ENCODE data around the gene DAZAP2.

Gene DAZAP2

GRCh38 chr12:51238510-51239334, at the start of gene DAZAP2:
Gene DAZAP2 (plus strand): TSS chr12:51238826. CDS start chr12:51238908, 82 bp downstream.
- peak; percentile 96 for DNase-seq (ENCODE audit: low spot score)

- no peak for DNase-seq (ENCODE audit: low spot score)
Observed at GRCh38 chr12:51189790-51190355, 48.8 kb upstream of the DAZAP2 start.

- no peak for DNase-seq (ENCODE audit: low spot score)
Observed at GRCh38 chr12:51190820-51191219, 47.8 kb upstream of the DAZAP2 start.

GRCh38 chr12:51191516-51192283, 46.9 kb upstream of the DAZAP2 start:
- no peak for DNase-seq (ENCODE audit: low spot score)

- DNase-seq (ENCODE audit: low spot score): no peak
Observed at GRCh38 chr12:51192284-51192671, 46.3 kb upstream of the DAZAP2 start.

- DNase-seq (ENCODE audit: low spot score): no peak
Observed at GRCh38 chr12:51195841-51196240, 42.8 kb upstream of the DAZAP2 start.

- no peak for DNase-seq (ENCODE audit: low spot score)
Observed at GRCh38 chr12:51196547-51196946, 42.1 kb upstream of the DAZAP2 start.

- no peak for DNase-seq (ENCODE audit: low spot score)
Observed at GRCh38 chr12:51197736-51198567, 40.7 kb upstream of the DAZAP2 start.

- no peak for DNase-seq (ENCODE audit: low spot score)
Observed at GRCh38 chr12:51198568-51199365, 39.9 kb upstream of the DAZAP2 start.

- no peak for DNase-seq (ENCODE audit: low spot score)
Observed at GRCh38 chr12:51199366-51199945, 39.2 kb upstream of the DAZAP2 start.

GRCh38 chr12:51200156-51200555, 38.5 kb upstream of the DAZAP2 start:
- DNase-seq (ENCODE audit: low spot score): no peak

GRCh38 chr12:51200806-51201205, 37.8 kb upstream of the DAZAP2 start:
- DNase-seq (ENCODE audit: low spot score): no peak

- DNase-seq (ENCODE audit: low spot score): no peak
Observed at GRCh38 chr12:51202718-51203117, 35.9 kb upstream of the DAZAP2 start.

GRCh38 chr12:51205350-51205749, 33.3 kb upstream of the DAZAP2 start:
- DNase-seq (ENCODE audit: low spot score): no peak

GRCh38 chr12:51208016-51208660, 30.5 kb upstream of the DAZAP2 start:
- DNase-seq (ENCODE audit: low spot score): no peak

- DNase-seq (ENCODE audit: low spot score): no peak
Observed at GRCh38 chr12:51209259-51209658, 29.4 kb upstream of the DAZAP2 start.

- DNase-seq (ENCODE audit: low spot score): no peak
Observed at GRCh38 chr12:51210690-51211395, 27.8 kb upstream of the DAZAP2 start.

GRCh38 chr12:51214895-51215294, 23.7 kb upstream of the DAZAP2 start:
- DNase-seq (ENCODE audit: low spot score): no peak

GRCh38 chr12:51216642-51217041, 22.0 kb upstream of the DAZAP2 start:
- no peak for DNase-seq (ENCODE audit: low spot score)
